CD4-positive, alpha-beta T cell treated with Interleukin-21 for 1 hour (primary cell): Measurements from ENCODE around the gene STAG2.

Experiments
- DNase-seq: peaks from one replicate; pipeline ENCODE4 v3.0.0-alpha.2; 2020

The STAG2 gene

DNA sequence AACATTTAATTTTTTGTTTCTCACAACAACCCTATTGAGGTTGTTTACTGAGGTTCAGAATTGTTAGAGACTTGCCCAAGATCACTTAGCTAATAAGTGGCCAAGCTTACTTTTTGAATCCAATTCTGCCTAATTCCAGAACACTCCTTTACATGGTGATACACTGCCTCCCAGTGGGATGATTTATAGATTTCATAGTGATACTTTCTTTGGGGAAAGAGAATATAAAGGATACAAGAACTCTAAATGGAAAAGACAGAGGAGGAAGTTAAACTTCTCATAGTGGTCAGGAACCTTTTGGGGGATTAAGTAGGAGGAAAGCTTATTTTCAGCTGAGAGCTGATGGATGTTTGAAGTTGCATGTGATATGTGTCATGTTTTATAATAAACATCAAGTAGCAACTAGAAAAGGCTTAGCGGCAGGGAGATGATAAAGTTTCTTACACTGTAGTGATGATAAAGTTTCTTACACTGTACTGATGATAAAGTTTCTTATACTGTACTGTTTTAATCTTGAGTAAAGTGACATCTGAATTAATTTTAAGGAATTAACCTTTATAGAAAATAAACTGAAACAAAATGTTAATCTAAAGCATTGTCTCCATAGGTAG lies 15.3 kb downstream of the STAG2 start:
- peak; percentile 37 for DNase-seq

DNA sequence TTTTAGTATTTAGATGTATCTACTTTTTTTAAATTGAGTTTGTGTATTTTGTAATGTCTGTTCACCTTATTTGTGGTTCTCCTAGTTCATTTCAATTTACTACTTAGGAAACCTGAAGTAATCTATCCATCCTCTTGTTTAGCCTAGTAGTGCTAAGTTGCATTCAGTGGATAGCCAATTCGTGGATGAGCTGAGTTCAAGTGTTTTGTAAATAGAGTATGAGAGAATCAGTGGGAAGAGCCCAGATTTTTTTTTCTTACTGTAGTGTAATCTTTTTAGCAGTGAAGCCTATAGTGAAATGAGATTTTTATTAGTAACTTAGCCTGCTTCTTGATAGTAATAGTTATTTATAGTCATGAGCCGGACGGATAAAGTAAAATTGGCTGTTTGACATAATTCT lies 21.7 kb downstream of the STAG2 start:
- no peak for DNase-seq

DNA sequence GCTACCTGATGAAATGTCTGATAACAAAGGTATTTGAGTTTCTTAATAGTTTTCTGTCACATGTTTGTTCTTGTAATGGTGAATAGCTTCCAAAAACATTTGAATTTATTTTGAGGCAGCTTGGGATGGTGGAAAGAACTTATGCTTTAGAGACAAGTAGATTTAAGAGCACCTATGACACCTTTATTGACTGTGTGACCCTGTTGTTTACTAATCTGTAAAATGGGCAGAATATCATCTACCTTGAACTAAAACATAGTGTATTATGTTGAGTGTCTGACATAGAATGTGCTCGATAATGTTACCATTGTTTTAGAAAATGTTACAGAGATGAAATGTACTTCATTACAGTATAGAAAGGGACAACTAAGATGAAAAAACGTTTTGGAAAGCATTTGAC lies 24.9 kb downstream of the STAG2 start:
- no peak for DNase-seq

DNA sequence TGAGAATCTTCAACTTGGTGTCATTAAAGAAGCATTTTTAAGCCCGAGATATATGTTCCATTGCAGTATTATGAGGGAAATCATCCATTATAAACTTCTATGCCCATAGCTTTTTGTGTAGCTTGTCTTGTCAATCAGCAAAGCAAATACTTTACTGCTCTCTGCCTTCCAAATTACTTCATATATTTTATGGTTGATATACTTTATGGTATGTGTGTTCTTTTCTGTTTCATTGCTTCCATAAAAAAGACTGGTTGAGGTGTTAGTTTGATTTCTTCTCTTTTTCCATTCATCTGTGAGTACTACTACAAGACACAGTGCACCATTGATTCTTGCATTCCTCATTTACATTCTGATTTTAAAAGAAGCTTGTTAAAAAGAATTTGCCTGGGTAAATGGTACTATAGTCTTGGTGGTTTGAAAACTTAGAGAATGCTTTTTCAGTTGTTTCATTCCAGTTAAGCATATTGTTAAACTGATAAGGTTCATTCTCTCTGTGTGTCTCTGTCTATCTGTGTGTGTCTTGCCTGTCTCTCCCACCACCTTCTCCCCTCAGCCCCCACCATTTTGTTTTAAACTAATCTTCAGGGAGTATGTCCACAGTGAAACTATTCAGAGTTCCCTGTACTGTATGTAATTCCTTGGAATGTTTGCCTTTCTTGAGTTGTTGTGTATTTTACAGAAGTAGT lies 27.1 kb downstream of the STAG2 start:
- no peak for DNase-seq

DNA sequence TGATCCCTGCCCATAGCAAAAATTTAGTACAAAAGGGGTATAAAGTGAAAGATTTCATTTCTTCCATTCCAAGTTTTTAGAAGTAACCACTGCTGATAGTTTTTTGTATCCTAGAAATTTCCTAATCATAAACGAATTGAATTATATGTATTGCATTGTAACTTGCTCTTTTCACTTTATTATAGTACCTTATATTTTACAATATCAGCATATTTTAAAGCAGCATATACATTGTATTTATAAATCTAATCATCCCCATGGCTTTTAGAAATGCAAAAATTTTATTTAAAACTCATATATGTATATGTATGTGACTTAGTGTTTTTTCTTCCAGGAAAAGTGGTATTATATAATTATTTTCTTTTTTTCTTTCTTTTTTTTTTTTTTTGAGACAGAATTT lies 27.7 kb downstream of the STAG2 start:
- no peak for DNase-seq

DNA sequence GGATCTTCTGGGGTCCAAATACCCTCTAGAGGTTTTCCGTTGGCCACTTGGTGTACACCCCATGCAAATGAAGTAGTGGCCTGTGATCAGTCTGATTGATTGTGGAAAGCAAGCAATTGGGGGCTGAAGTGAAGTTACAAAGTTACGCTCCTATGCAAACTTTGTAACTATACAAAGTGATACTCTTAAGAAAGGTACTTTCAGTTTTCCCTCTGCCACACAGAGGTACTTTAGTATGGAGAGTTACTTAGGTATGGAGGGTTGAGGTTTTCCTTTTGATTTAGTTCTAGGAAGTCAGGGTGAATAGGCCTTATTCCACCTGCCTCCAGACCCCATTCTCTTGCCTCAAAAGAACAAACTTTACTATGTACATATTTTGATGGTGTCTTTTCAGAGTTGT lies 28.7 kb downstream of the STAG2 start:
- DNase-seq = no peak

DNA sequence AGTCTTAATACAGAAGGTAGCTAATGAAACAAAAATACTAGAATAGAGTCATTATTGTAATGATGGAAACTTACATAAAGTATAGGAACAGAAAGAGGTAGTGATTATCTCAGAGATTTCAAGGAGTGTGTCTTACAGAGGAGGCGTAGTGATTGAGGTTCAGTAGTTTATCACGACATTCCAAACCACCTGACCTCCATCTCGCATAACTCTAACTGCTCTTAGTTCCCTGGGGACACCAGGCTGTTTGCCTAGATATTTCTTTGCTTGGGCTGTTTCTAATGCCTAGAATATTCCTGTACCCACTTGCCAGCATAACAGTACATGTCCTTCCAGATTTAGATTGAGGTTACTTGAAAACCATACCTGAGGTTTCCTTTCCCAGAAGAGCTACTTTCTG lies 29.1 kb downstream of the STAG2 start:
- no peak for DNase-seq

DNA sequence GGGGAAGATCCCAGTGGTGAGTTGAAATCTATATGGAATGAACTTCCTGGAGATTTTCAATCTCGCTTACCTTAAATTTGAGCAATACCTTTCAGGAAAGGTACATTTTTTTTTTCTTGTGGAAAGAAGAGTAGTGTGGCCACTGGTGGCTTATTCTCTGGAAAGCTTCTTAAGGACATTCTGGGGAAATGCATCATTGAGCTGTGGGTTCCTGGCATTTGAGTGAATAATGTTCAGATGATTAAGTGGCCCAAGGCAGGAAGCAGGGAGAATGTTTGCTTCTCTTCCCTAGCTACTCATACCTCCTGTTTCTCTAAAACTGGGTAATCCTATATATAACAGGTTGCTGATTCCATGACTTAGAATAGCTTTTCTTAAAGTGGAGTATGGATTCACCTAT lies 31.8 kb downstream of the STAG2 start:
- DNase-seq = no peak

DNA sequence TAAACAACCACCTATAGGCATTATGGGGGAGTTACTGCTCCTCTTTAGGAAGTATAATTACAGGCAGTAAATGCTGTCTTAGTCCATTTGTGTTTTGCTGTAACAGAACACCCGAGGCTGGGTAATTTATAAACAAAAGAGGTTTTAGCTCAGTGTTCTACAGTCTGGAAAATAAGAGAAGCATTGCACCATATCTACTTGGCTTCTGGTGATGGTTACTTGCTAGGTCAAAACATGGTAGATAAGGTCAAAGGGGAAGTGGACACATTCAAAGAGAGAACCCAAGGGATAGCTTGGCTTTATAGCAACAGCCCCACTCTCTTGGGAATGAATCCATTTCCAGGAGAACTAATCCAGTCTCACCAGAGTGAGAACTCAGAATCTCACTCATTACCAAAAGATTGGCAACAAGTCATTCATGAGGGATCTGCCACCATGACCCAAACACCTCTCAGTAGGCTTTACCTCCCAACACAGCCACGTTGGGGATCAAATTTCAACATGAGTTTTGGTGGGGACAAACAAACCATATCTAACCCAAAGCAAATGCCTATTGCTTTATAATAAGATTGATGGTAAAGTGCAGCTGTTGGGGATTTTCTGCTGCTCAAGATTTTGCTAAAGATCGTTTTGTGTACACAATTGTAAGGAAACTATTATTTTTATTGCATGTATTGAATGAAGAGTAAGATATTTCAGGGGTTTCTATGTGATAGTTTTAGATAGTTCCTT lies 32.6 kb downstream of the STAG2 start:
- no peak for DNase-seq

DNA sequence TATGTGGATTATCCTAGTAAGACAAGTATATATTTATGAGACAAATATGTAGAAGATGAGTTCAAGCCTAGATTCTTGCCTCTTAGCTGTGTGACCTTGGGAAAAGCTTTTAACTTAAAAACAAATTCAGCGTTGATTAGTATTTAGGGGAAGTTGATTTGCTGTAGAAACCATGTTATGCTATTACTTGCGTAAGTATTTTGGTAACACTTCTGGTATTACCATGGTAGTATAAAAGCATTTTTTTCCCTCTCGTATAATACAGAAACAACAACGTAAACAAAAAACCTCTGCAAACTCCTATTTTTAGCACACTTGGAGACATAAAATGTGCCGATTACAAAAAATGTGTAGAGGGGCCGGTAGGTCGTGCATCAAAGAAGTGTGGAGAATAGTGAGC lies 33.2 kb downstream of the STAG2 start:
- DNase-seq = no peak

DNA sequence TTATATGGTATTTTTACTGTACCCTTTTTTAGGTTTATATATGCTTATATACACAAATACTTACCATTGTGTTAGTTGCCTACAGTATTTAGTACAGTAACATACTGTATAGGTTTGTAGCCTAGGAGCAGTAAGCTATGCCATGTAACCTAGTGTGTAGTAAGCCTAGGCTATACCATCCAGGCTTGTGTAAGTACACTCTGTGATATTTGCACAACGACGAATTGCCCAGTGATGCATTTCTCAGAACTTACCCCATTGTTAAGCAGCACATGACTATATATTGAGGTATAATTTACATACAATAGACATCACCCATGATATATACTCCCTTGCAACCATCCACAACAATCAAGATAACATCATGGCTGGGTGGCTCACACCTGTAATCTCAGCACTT lies 40.1 kb downstream of the STAG2 start:
- DNase-seq = no peak

DNA sequence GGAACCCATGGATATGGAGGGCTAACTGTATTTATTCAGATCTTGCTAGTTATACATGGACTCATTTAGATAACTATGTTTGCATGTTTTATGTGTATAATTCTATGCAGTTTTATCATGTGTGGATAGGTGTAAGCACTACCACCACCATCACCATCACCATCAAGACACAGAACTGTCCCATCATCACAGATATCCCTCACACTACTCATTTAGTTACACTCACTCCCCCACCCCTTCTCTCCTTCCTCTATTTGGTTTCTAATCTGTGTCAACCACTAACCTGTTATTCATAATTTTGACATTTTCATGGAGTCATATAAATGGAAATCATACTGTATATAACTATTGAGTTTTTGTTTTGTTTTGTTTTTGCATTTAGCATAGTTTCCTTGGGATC lies 43.7 kb downstream of the STAG2 start:
- no peak for DNase-seq

DNA sequence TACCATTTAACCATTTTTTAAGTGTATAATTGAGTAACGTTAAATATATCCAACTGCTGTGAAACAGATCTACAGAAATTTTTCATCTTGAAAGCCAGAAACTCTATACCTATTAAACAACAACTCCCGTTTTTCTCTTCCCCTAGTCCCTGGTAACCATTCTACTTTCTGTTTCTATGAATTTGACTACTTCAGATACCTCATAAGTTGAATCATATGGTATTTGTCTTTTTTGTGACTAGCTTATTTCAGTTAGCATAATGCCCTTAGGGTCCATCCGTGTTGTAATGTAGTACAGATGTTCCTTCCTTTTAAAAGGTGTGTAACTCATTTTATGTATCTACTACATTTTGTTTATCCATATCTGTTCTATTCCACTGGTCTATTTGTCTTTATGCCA lies 48.7 kb downstream of the STAG2 start:
- DNase-seq = no peak

DNA sequence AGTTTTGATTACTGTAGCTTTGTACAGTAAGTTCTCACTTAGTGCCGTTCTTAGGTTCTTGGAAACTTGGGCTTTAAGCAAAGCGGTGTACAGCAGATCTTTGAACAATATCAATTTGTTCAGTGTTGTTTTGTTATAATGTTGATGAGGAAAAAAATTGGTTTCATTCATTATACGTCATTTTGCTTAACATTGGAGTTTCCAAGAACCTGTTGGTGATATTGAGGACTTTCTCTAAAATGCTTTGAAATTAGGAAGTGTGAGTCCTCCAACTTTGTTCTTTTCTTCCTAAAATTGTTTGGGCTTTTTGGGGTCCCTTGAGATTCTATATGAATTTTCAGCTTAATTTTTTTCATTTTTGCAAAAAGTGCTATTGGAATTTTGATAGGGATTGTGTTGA lies 49.1 kb downstream of the STAG2 start:
- DNase-seq = no peak

DNA sequence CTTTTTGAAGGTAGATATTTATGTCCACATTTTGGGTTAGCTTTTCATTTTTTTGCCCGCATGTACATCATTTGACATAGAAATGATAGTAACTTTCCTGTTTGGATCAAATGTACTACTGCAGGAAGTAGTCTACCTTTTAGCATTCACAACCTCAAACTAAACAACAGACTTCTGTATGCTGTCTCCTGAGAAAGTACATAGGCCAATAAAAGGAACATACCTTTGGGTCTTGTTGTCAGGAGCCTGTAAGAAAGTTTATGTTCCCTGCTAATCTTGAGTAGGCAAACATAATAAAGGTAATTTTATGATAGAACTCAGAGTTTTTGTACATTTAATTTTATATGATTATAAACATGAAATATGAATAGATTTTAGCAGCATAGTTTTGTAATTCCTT lies 54.2 kb downstream of the STAG2 start:
- DNase-seq = no peak

DNA sequence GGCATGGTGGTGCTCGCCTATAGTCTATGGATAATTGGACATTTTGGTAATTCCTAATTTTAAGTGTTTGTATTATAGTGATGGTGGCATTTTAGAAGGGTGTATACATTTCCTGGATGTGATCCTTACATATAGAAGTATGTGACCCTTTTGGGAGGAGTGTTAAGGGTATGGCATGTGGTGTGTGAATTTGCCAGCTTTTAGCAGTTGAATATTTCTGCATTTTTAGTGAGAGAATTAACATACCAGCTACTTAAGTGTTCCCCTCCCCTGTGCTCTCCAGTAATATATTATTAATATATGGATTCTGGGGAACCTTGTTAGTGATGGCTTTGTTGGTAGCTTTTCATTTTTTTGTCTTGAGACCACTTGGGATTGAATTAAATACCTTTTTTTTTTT lies 55.3 kb downstream of the STAG2 start:
- DNase-seq = no peak

DNA sequence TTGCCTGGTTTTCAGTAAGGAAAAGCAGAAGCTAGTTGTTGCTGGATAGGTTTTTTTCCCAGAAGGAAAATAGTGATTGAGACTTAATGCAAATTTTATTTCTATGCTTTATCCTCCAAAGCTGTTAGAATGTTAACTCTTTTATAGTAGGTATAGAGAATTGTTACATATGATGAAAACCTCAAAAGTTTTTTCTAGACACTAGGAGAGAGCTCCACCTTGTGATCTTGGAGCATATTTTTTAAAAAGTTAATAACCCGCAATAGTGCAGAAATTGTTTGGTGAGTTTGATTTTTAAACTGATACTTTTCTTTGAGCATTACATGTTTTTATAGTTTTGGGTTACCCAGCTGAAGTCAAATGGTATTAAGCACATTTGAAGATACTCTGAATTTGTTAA lies 56.5 kb downstream of the STAG2 start:
- DNase-seq = peak; percentile 21

DNA sequence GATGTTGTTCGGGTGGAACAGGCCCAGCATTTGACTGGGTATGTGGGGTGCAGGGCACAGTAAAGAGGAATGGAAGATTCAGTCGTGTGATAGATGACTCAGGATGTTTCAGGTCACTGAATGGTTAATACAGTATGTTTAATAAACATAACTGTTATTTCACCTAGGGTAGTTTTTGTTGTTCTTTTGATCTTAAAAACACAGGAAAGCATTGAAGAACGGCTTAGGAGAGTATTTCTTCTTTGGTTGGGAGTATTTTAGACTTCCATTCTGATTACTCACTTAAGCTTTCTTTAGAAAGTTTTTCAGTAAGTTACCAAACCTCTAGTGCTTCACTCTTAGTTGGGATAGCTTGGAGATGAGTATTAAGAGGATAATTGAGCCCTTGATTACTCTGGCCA lies 62.3 kb downstream of the STAG2 start:
- no peak for DNase-seq

DNA sequence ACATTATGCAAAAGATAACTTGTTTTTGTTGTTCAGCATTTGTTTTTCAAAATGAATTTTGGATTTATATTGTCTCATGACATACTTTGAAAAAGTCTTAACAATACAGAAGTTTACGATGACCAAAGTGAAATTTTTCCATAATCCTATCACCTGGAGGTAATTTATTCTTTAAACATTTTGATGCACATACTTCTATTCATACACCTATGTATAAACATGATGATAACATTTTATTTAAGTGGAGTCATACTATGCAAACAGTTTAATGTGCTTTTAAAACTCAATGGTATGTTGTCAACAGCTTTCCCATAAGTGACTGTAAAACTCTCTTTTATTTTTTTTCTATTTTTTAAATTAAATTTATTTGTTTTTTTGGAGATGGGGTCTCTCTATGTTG lies 65.0 kb downstream of the STAG2 start:
- no peak for DNase-seq

DNA sequence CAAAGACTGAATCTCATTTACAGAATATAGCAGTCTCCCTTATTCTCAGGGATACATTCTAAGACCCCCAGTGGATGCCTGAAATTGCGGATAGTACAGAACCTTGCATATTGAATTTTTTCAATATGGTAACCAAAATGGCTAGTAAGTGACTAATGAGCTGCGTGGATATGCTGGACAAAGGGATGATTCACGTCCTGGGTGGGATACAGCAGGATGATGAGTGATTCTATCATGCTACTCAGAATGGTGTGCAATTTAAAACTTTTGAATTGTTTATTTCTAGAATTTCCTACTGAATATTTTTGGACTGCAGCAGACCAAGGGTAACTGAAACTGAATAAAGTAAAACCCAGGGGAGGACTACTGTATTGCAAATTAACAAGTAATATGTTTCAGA lies 66.7 kb downstream of the STAG2 start:
- DNase-seq = no peak

DNA sequence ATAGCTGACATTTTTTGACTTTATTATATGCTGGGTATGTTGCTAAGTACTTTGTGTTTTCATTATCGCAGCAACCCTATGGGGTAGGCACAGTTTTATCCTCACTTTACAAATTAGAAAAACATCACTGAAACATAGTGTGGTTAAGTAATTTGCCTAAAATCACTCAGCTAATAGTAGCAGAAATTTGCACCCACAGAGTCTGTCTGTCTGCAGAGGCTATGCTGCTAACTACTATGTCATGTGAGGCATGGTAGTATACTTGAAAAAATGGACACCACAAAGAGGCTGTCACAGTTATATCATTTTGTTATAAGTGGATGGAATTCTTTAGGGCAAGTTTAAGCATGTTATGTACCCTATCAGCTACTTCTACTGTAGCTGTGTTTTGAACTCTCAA lies 69.0 kb downstream of the STAG2 start:
- no peak for DNase-seq

DNA sequence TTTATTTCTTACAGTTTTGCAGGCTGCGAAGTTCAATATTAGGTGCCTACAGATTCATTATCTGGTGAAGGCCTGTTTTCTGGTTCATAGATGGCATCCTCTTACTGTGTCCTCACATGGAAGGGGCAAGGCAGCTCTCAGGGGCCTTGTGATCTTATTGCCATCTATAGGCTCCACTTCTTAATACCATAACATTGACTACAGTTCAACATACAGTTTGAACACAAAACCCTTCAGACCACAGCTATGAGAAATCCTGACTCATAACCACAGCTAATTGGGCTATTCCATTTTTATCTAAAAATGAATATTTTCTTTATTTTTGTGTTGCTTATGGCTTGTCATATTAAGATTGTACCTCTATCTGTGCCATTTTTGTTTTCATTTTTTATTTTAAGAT lies 72.3 kb downstream of the STAG2 start:
- DNase-seq = no peak

DNA sequence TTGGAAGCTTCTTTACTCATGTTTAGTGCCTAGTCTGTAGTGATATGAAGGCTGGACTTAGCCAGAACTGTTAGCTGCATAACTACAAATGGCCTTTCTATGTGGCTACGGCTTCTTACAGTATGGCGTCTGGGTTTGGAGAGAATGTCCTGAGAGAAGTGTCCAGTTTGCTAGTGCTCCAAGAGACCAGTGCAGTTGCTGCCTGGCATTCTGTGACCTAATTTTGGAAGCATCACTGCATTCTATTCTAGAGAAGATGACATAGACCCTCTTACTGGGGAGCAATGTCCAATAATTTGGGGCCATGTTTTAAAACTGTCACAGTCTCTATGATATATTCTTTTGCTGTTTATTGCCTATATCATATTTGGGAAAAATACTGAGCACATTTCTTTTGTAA lies 74.2 kb downstream of the STAG2 start:
- DNase-seq = no peak

DNA sequence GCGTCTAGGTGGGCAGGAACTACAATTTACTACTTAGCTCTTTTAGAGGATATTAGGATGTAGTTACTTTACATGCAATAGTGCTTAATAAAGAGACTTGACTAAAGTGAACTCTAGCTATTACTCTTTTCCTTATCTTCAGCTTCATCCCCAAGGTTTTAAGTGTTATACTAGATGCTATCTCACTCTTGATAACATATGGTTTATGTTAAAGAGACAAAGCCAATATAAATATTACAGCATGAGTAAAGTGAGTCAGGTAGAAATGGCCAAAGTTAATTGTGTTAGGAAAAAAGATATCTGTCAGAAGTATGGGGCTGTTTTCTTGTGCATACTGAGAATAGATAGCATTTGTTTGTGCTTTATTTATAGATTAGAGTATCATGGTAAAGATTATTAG lies 80.5 kb downstream of the STAG2 start:
- no peak for DNase-seq

DNA sequence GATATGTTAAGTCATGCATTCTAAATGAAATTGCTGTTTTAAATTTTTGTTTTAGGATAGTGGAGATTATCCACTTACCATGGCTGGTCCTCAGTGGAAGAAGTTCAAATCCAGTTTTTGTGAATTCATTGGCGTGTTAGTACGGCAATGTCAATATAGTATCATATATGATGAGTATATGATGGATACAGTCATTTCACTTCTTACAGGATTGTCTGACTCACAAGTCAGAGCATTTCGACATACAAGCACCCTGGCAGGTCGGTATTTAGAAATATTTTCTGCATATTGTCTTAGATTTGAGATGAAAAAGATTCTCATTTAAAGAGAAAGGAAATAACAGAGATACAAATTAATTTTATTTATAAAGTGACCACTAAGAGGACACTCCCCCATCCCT lies 83.6 kb downstream of the STAG2 start:
- DNase-seq = no peak
